Measurements from ENCODE around the gene PPP1R3F. TPM values are rescaled to one million over a fixed set of nuclear protein-coding genes. Genes with fewer than 3 reads are reported as not detected.

Gene PPP1R3F
- total RNA-seq, 1 donor from 2014 or later: 5.6 TPM

DNA sequence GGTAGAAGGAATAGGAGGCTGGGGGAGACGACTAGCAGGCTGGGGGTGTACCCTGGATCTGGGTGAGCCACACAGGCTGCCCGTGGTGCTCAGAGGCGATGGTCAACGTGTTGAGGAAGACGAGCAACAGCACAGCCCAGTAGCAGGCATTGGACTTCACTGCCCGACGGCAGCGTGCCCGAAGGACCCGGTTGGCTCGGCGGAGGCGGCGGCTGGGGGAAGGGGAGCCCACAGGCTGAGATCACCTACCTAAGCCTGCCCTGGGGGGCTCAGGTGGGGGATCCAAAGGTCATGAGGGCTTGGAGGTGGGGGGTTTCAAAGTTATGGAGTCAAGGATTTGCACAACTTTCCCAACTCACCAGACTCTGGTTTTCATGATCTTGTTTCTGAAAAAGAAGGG is 43.7 kb upstream of the PPP1R3F start:
- DNase-seq (ENCODE audit: low spot score): no peak
- Mint-ChIP-seq H3K4me3 (no peak overlapping the region), H3K4me1 (no peaks in the 10 kb centered on the region), H3K36me3 (no peaks in the 10 kb centered on the region), H3K9me3 (peaks cover 24% of the 10 kb centered on the region), H3K27ac (no peak overlapping the region), H3K27me3 (ENCODE audit: insufficient read depth, low read depth) (peaks cover 17% of the 10 kb centered on the region)
- no peaks in the 10 kb centered on the region for H3K27me3 ChIP-seq
- no peak overlapping the region for H3K4me2 ChIP-seq
- no peaks in the 10 kb centered on the region for H3K9me3 ChIP-seq (ENCODE audit: low read depth)
- H4K20me1 ChIP-seq (ENCODE audit: low read depth): no peaks in the 10 kb centered on the region
- H3K4me3 ChIP-seq: no peak overlapping the region
- H3K4me1 ChIP-seq: no peaks in the 10 kb centered on the region
- H3K27ac ChIP-seq: no peak overlapping the region
- no peaks in the 10 kb centered on the region for H3F3A ChIP-seq (ENCODE audit: low read depth)
- H3K36me3 ChIP-seq: no peaks in the 10 kb centered on the region
- no peak for TF ChIP-seq EZH2 (IDR thresholded peaks at IDR 0.05)
- no peaks in the 10 kb centered on the region for H3K79me2 ChIP-seq (ENCODE audit: low read depth)
- no peak overlapping the region for H2AFZ ChIP-seq (replicated peaks)
- H3K9ac ChIP-seq: no peak overlapping the region

DNA sequence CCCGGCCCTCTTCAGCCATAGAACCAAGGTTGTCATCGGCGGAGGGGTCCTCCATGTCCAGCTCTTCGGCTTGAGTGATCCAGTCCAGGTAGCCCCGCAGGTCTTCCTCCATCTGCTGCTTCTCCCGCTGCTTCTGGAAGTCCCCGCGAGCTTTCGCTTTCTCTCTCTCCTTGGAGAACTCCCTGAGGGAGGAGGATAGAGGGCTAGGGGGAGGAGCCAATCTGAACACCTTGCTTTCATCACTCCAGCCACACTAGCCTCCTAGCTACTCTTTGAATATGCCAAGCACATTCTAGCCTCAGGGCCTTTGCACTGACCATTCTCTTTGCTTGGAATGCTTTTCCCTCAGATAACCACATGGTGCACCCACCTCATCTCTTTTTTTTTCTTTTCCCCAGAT is 42.6 kb upstream of the PPP1R3F start:
- TF ChIP-seq, protein P1, sequence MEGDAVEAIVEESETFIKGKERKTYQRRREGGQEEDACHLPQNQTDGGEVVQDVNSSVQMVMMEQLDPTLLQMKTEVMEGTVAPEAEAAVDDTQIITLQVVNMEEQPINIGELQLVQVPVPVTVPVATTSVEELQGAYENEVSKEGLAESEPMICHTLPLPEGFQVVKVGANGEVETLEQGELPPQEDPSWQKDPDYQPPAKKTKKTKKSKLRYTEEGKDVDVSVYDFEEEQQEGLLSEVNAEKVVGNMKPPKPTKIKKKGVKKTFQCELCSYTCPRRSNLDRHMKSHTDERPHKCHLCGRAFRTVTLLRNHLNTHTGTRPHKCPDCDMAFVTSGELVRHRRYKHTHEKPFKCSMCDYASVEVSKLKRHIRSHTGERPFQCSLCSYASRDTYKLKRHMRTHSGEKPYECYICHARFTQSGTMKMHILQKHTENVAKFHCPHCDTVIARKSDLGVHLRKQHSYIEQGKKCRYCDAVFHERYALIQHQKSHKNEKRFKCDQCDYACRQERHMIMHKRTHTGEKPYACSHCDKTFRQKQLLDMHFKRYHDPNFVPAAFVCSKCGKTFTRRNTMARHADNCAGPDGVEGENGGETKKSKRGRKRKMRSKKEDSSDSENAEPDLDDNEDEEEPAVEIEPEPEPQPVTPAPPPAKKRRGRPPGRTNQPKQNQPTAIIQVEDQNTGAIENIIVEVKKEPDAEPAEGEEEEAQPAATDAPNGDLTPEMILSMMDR (IDR thresholded peaks at IDR 0.05): no peak
- TF ChIP-seq EZH2phosphoT487 (IDR thresholded peaks at IDR 0.05): no peak
- no peak for TF ChIP-seq EZH2 (IDR thresholded peaks at IDR 0.05)
- no peak for DNase-seq (ENCODE audit: low spot score)
- Histone ChIP-seq H3K36me3 (no peaks in the 10 kb centered on the region), H3K27ac (no peak overlapping the region), H3K27me3 (no peaks in the 10 kb centered on the region), H3K9me3 (ENCODE audit: low read depth) (no peaks in the 10 kb centered on the region), H3F3A (ENCODE audit: low read depth) (no peaks in the 10 kb centered on the region), H3K9ac (no peak overlapping the region), H3K4me3 (no peak overlapping the region), H4K20me1 (ENCODE audit: low read depth) (no peaks in the 10 kb centered on the region), H3K4me2 (no peak overlapping the region), H3K79me2 (ENCODE audit: low read depth) (no peaks in the 10 kb centered on the region), H2AFZ (replicated peaks) (no peak overlapping the region), H3K4me1 (no peaks in the 10 kb centered on the region)
- Mint-ChIP-seq H3K27ac (no peak overlapping the region), H3K4me1 (no peaks in the 10 kb centered on the region), H3K36me3 (no peaks in the 10 kb centered on the region), H3K4me3 (no peak overlapping the region), H3K9me3 (peaks cover 27% of the 10 kb centered on the region), H3K27me3 (ENCODE audit: insufficient read depth, low read depth) (peaks cover 18% of the 10 kb centered on the region)

DNA sequence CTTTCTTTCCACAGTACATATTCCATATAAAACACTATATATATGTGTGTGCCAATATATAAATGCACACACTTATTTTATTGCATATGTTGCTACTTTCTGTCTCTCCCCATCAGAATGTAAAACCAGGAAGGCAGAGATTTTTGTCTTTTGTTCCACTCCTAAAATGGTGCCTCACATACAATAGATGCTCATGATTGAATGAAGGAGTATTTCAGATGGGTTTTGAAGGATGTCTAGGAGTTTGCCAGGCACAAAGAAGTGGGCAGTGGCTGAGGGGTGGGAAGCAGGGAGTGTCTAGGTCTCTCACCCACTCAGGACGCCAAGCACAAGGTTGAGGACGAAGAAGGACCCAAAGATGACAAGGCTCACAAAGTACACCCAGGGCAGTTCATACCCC is 41.9 kb upstream of the PPP1R3F start:
- Histone ChIP-seq H3F3A (ENCODE audit: low read depth) (no peaks in the 10 kb centered on the region), H3K27ac (no peak overlapping the region), H3K79me2 (ENCODE audit: low read depth) (no peaks in the 10 kb centered on the region), H3K4me2 (no peak overlapping the region), H3K27me3 (no peaks in the 10 kb centered on the region), H3K4me1 (no peaks in the 10 kb centered on the region), H4K20me1 (ENCODE audit: low read depth) (no peaks in the 10 kb centered on the region), H3K36me3 (no peaks in the 10 kb centered on the region), H2AFZ (replicated peaks) (no peak overlapping the region), H3K4me3 (no peak overlapping the region), H3K9me3 (ENCODE audit: low read depth) (no peaks in the 10 kb centered on the region), H3K9ac (no peak overlapping the region)
- H3K9me3 Mint-ChIP-seq: peaks cover 25% of the 10 kb centered on the region
- TF ChIP-seq EZH2phosphoT487 (IDR thresholded peaks at IDR 0.05) (no peak), EZH2 (IDR thresholded peaks at IDR 0.05) (no peak)
- TF ChIP-seq, protein P1 (IDR thresholded peaks at IDR 0.05): no peak
- peaks cover under 1% of the 10 kb centered on the region for H3K4me1 Mint-ChIP-seq
- no peak overlapping the region for H3K4me3 Mint-ChIP-seq
- no peaks in the 10 kb centered on the region for H3K36me3 Mint-ChIP-seq
- no peak overlapping the region for H3K27ac Mint-ChIP-seq
- peaks cover 14% of the 10 kb centered on the region for H3K27me3 Mint-ChIP-seq (ENCODE audit: insufficient read depth, low read depth)
- DNase-seq (ENCODE audit: low spot score): no peak

DNA sequence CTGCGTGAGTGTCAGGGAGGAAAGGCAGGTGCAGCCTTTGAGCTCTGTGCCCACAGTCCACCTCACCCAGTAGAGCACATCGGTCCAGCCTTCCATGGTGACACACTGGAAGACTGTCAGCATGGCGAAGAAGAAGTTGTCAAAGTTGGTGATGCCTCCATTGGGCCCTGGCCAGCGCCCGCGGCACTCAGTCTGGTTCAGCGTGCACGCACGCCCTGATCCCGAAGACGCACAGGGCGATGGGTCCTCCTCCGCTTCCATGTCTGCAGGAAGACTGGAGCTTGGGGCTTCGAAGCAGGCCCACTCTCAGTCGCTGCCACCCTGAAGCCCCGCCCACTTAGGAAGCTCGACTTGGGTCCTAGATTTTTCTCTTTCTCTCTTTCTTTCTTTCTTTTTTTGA is 41.4 kb upstream of the PPP1R3F start:
- no peak overlapping the region for H3K27ac ChIP-seq
- H3K79me2 ChIP-seq (ENCODE audit: low read depth): no peaks in the 10 kb centered on the region
- H3K36me3 ChIP-seq: no peaks in the 10 kb centered on the region
- H2AFZ ChIP-seq (replicated peaks): no peak overlapping the region
- no peak overlapping the region for H3K4me2 ChIP-seq
- peaks cover 2% of the 10 kb centered on the region for H3K4me1 Mint-ChIP-seq
- H3K9me3 Mint-ChIP-seq: peaks cover 26% of the 10 kb centered on the region
- H3K27me3 Mint-ChIP-seq (ENCODE audit: insufficient read depth, low read depth): peaks cover 14% of the 10 kb centered on the region
- H3F3A ChIP-seq (ENCODE audit: low read depth): no peaks in the 10 kb centered on the region
- no peaks in the 10 kb centered on the region for H3K9me3 ChIP-seq (ENCODE audit: low read depth)
- H3K9ac ChIP-seq: no peak overlapping the region
- H3K4me3 ChIP-seq: no peak overlapping the region
- H3K27me3 ChIP-seq: no peaks in the 10 kb centered on the region
- H4K20me1 ChIP-seq (ENCODE audit: low read depth): no peaks in the 10 kb centered on the region
- H3K27ac Mint-ChIP-seq: no peak overlapping the region
- H3K36me3 Mint-ChIP-seq: no peaks in the 10 kb centered on the region
- no peak overlapping the region for H3K4me3 Mint-ChIP-seq
- H3K4me1 ChIP-seq: no peaks in the 10 kb centered on the region
- no peak for DNase-seq (ENCODE audit: low spot score)
- TF ChIP-seq, protein P1 (IDR thresholded peaks at IDR 0.05): no peak
